ENCODE data around the gene PPP2R5C. TPM values are rescaled to one million over a fixed set of nuclear protein-coding genes. Genes with fewer than 3 reads are reported as not detected.

Gene PPP2R5C
- total RNA-seq, 1 experiment from 2014 or later: 93.0 TPM

DNA sequence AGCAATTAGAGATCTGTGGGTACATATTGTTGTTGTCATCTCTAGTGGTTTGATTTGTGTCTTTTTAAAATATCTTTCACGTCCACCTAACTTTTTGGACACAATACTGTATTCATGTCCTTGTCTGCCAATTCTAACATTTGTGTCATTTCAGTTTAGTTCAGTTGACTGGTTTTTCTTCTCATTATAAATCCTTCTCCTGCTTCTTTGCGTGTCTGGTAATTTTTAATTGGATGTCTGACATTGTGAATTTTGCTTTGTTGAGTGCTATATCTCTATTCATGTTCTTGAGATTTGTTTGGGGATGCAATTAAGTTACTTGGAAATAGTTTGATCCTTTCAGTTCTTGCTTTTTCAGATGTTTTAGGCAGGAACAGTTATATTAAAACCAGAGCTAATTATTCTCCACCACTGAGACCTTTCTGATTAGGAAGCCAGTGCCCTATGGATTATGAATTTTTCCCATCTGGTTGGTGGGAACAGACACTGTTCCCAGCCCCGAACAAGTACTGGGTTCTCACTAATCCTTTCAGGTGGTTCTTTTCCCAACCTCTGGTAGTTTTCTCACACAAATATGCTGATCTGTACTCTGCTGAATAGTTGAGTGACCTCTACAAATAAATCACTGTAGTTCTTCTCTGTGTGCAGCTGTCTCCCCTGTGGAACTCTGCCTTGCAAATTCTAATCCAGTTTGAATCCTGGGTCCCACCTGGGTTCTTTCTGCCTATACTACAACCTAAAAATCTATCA, 111.7 kb downstream of the PPP2R5C start:
- Histone ChIP-seq H3K56ac (ENCODE audit: insufficient read length, low read depth, low read length) (no peak overlapping the region), H3K14ac (ENCODE audit: insufficient read depth, low read length) (no peak overlapping the region), H4K8ac (replicated peaks; ENCODE audit: insufficient read length, low read depth, low read length) (no peak overlapping the region), H3K79me2 (ENCODE audit: insufficient read depth, low read length) (no peaks in the 10 kb centered on the region), H3K23ac (ENCODE audit: insufficient read length, low read depth, low read length) (no peak overlapping the region), H2BK120ac (ENCODE audit: low read depth, low read length, poor library complexity, severe bottlenecking) (no peak overlapping the region), H3K4ac (ENCODE audit: low read depth, low read length) (no peak overlapping the region), H2BK15ac (ENCODE audit: low read depth, low read length) (no peak overlapping the region), H3K27ac (ENCODE audit: insufficient read length, low read depth, low read length) (no peak overlapping the region), H4K91ac (ENCODE audit: insufficient read length, low read depth, low read length) (no peak overlapping the region), H4K20me1 (ENCODE audit: control insufficient read depth, insufficient read depth, insufficient read length) (no peaks in the 10 kb centered on the region), H2AK5ac (ENCODE audit: insufficient read length, low read length) (no peak overlapping the region), H3K4me1 (ENCODE audit: insufficient read depth, low read length) (no peaks in the 10 kb centered on the region; the same call in 1 of the 2 replicates), H2BK20ac (ENCODE audit: low read depth, low read length, poor library complexity, severe bottlenecking) (no peak overlapping the region), H3K23me2 (ENCODE audit: insufficient read length, low read depth, low read length, poor library complexity, severe bottlenecking) (no peaks in the 10 kb centered on the region), H2BK5ac (ENCODE audit: insufficient read length, low read length) (no peak overlapping the region), H3T11ph (ENCODE audit: low read length) (no peak overlapping the region), H2BK12ac (ENCODE audit: insufficient read length, low read depth, low read length) (no peak overlapping the region), H3K9me3 (ENCODE audit: control insufficient read depth, low read depth, low read length) (no peaks in the 10 kb centered on the region), H2AFZ (ENCODE audit: low read length) (no peak overlapping the region), H3K9ac (ENCODE audit: extremely low read depth, insufficient read length, low read length) (no peak overlapping the region), H3K27me3 (ENCODE audit: insufficient read depth, low read length) (no peaks in the 10 kb centered on the region), H4K5ac (ENCODE audit: insufficient read length, low read depth, low read length) (no peak overlapping the region), H3K18ac (ENCODE audit: insufficient read length, low read depth, low read length) (no peak overlapping the region), H3K4me2 (ENCODE audit: insufficient read depth, insufficient read length, low read length) (no peak overlapping the region), H3K79me1 (ENCODE audit: insufficient read depth, low read depth, low read length, poor library complexity, severe bottlenecking) (peaks cover 6% of the 10 kb centered on the region)
- Mint-ChIP-seq H3K27ac (no peak overlapping the region), H3K27me3 (ENCODE audit: low read depth) (no peaks in the 10 kb centered on the region), H3K4me3 (no peak overlapping the region), H3K36me3 (ENCODE audit: insufficient read depth in 1 of 3, low read depth in 3 of 3) (no peaks in the 10 kb centered on the region), H3K4me1 (peaks cover 0 to 2% of the 10 kb centered on the region in 2 experiments; a peak in 1 of 4 replicates), H3K9me3 (no peaks in the 10 kb centered on the region)
- no CpG with 5 or more reads among the region's 3 CpGs for WGBS (ENCODE audit: extremely low coverage, insufficient read length, low lambda C conversion rate)
- no peak for DNase-seq
- TF ChIP-seq, protein P1, sequence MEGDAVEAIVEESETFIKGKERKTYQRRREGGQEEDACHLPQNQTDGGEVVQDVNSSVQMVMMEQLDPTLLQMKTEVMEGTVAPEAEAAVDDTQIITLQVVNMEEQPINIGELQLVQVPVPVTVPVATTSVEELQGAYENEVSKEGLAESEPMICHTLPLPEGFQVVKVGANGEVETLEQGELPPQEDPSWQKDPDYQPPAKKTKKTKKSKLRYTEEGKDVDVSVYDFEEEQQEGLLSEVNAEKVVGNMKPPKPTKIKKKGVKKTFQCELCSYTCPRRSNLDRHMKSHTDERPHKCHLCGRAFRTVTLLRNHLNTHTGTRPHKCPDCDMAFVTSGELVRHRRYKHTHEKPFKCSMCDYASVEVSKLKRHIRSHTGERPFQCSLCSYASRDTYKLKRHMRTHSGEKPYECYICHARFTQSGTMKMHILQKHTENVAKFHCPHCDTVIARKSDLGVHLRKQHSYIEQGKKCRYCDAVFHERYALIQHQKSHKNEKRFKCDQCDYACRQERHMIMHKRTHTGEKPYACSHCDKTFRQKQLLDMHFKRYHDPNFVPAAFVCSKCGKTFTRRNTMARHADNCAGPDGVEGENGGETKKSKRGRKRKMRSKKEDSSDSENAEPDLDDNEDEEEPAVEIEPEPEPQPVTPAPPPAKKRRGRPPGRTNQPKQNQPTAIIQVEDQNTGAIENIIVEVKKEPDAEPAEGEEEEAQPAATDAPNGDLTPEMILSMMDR (conservative IDR thresholded peaks at IDR 0.05): no peak
